ENCODE data around the gene TEN1. TPM values are rescaled to one million over a fixed set of nuclear protein-coding genes. Genes with fewer than 3 reads are reported as not detected.

The TEN1 gene
- total RNA-seq, 1 donor: 31.8 TPM

Other genes with a start within 250 kb of the TEN1 start
- gene GALK1, start 214.0 kb upstream of the TEN1 start, total RNA-seq: 57.1 TPM
- 34.7 TPM for gene UNK, start 194.4 kb upstream of the TEN1 start, total RNA-seq
- 245 TPM for gene UNC13D, start 134.8 kb upstream of the TEN1 start, total RNA-seq
- gene WBP2, start 123.9 kb upstream of the TEN1 start, total RNA-seq: 29.6 TPM
- 38.8 TPM for gene TRIM47, start 100.7 kb upstream of the TEN1 start, total RNA-seq
- gene TRIM65, start 82.3 kb upstream of the TEN1 start, total RNA-seq: 41.2 TPM
- gene MRPL38, start 74.4 kb upstream of the TEN1 start, total RNA-seq: 48.7 TPM
- gene FBF1, start 38.2 kb upstream of the TEN1 start, total RNA-seq: 25.9 TPM
- 42.5 TPM for gene ACOX1, start 74 bp upstream of the TEN1 start, total RNA-seq
- 2.4 TPM for gene CDK3, start 21.6 kb downstream of the TEN1 start, total RNA-seq
- gene EVPL, start 48.1 kb downstream of the TEN1 start, total RNA-seq: 7.8 TPM
- 28.8 TPM for gene SRP68, start 93.3 kb downstream of the TEN1 start, total RNA-seq
- 0.27 TPM for gene GALR2, start 95.5 kb downstream of the TEN1 start, total RNA-seq
- not detected for gene ZACN, start 99.9 kb downstream of the TEN1 start, total RNA-seq
- gene EXOC7, start 124.5 kb downstream of the TEN1 start, total RNA-seq: 111 TPM
- gene FOXJ1, start 162.0 kb downstream of the TEN1 start, total RNA-seq: 4.6 TPM